Mesendoderm (in vitro differentiated cells): Measurements from ENCODE around the gene TMEM121.

Experiments used
- DNase-seq: peaks from one replicate; pipeline ENCODE4 v3.0.0; 2013
- H2AK5ac ChIP-seq: 2 replicates; pipeline ENCODE4 v1.6.1; 2013; ENCODE audit warnings: low read length, inconsistent platforms
- H2BK120ac ChIP-seq: 2 replicates; pipeline ENCODE4 v1.6.1; 2013; ENCODE audit warnings: low read depth, mild to moderate bottlenecking, low read length, moderate library complexity, mixed read lengths
- H2BK15ac ChIP-seq: replicated peaks from 2 replicates; pipeline ENCODE4 v1.6.1; 2013; ENCODE audit warnings: low read depth, mild to moderate bottlenecking, moderate library complexity
- H2BK5ac ChIP-seq: 2 replicates; pipeline ENCODE4 v1.6.1; 2013; ENCODE audit warnings: low read length, inconsistent platforms
- H3K18ac ChIP-seq: 2 replicates; pipeline ENCODE4 v1.6.1; 2013; ENCODE audit warnings: mild to moderate bottlenecking, low read length, mixed read lengths
- H3K23ac ChIP-seq: one replicate; pipeline ENCODE4 v1.6.1; 2013; ENCODE audit warnings: low read length
- H3K27ac ChIP-seq: 2 replicates; pipeline ENCODE4 v1.5.1; 2013; ENCODE audit warnings: low read depth, mild to moderate bottlenecking, inconsistent platforms, low read length, moderate library complexity
- H3K27me3 ChIP-seq: 2 replicates; pipeline ENCODE4 v1.6.1; 2013; ENCODE audit warnings: low read length, control low read depth, mild to moderate bottlenecking, inconsistent platforms; ENCODE audit not compliant: insufficient read depth, poor library complexity
- H3K36me3 ChIP-seq: 2 replicates; pipeline ENCODE4 v1.6.1; 2013; ENCODE audit warnings: low read length, inconsistent platforms; ENCODE audit not compliant: control insufficient read depth, insufficient read depth
- H3K4ac ChIP-seq: one replicate; pipeline ENCODE4 v1.6.1; 2013; ENCODE audit warnings: low read depth, mild to moderate bottlenecking, low read length, moderate library complexity
- H3K4me1 ChIP-seq: 2 replicates; pipeline ENCODE4 v1.6.1; 2013; ENCODE audit warnings: low read depth, low read length, inconsistent platforms; ENCODE audit not compliant: control insufficient read depth
- H3K4me2 ChIP-seq: 2 replicates; pipeline ENCODE4 v1.6.1; 2013; ENCODE audit warnings: low read length
- H3K4me3 ChIP-seq: 2 replicates; pipeline ENCODE4 v1.5.1; 2013; ENCODE audit warnings: mild to moderate bottlenecking, low read length
- H3K56ac ChIP-seq: one replicate; pipeline ENCODE4 v1.6.1; 2013; ENCODE audit warnings: low read length
- H3K79me1 ChIP-seq: 2 replicates; pipeline ENCODE4 v1.6.1; 2013; ENCODE audit warnings: low read length, inconsistent platforms
- H3K79me2 ChIP-seq: 2 replicates; pipeline ENCODE4 v1.6.1; 2013; ENCODE audit warnings: mild to moderate bottlenecking, low read length; ENCODE audit not compliant: control insufficient read depth, insufficient read depth
- H3K9ac ChIP-seq: 2 replicates; pipeline ENCODE4 v1.6.1; 2013; ENCODE audit warnings: low read length, inconsistent platforms
- H4K5ac ChIP-seq: one replicate; pipeline ENCODE4 v1.6.1; 2013; ENCODE audit warnings: low read length
- H4K8ac ChIP-seq: one replicate; pipeline ENCODE4 v1.6.1; 2013; ENCODE audit warnings: low read depth, mild to moderate bottlenecking, control low read depth, low read length, moderate library complexity
- WGBS: extraction: QIAGEN DNeasy Blood & Tissue Kit; methylation state at CpG from one replicate; pipeline ENCODE4 v1.1.7; 2013; ENCODE audit warnings: low lambda C conversion rate, missing lambda C conversion rate; ENCODE audit not compliant: insufficient coverage; ENCODE audit errors: extremely low coverage; 5-methylcytosine and 5-hydroxymethylcytosine counted together

The TMEM121 gene

DNA sequence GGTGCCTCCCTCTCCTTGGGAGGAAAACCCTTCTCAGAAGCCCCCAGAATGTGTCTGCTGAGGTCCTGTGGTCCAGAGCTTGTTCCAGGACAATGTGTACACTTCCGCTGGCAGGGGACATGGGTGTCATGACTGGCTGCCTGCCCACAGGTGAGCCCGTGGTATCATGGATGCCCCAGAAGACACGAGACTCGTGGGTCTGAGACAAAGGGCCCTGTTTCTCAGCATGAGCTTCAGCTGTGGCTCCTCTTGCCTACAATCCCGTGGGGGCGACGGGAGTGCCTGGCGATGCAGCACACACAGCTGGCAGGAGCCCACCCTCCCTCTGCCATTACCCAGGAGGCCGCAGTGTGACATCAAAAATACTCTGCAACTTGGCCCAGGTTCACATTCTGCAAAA lies 7.0 kb downstream of the TMEM121 start:
- Histone ChIP-seq H3K79me2 (no peaks in the 10 kb centered on the region), H3K4ac (no peak overlapping the region), H3K18ac (no peak overlapping the region), H3K4me2 (no peak overlapping the region), H2BK120ac (no peak overlapping the region), H3K4me1 (no peaks in the 10 kb centered on the region), H3K27ac (no peak overlapping the region), H3K56ac (no peak overlapping the region), H3K4me3 (no peak overlapping the region), H3K9ac (no peak overlapping the region), H3K27me3 (no peaks in the 10 kb centered on the region), H3K23ac (no peak overlapping the region), H4K5ac (no peak overlapping the region), H2BK5ac (no peak overlapping the region), H4K8ac (no peak overlapping the region), H3K36me3 (no peaks in the 10 kb centered on the region), H3K79me1 (no peaks in the 10 kb centered on the region), H2AK5ac (no peak overlapping the region), H2BK15ac (no peak overlapping the region)
- WGBS, result no CpG with 5 or more reads among the region's 9 CpGs
- no peak for DNase-seq

DNA sequence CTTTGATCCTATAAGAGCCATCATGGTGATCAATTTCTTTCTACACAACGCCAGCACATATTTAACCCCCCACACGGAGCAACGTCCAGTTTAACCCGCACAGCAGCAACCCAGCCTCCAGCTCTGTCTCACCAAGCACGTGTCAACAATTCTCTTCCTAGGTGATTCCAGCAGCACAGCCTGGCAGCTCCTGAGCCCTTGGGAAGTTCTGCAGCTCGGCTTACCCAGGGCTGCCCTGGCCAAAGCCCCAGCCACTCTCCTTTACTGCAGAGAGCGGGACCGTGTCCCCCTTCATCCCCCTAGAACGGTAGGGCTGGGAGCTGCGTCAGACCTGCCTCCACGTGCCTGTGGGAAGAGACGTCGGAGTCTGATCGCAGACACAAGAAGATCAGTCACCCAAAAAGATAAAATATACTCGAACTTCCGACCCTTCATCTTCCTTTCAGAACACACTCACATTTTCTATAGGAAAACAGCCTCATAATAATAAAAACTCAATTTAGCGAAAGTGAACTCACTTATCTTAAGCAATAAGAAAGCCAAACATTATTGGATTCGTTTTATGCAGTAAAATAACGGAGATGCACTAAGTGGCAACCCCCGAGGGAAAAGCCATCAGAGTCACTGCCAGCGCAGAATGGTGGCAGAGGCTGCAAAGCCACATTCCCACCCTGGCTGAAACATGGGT lies 7.6 kb downstream of the TMEM121 start:
- Histone ChIP-seq H3K79me1 (no peaks in the 10 kb centered on the region), H3K27me3 (no peaks in the 10 kb centered on the region), H4K8ac (no peak overlapping the region), H4K5ac (no peak overlapping the region), H3K36me3 (no peaks in the 10 kb centered on the region), H3K56ac (no peak overlapping the region), H3K23ac (no peak overlapping the region), H3K4me1 (no peaks in the 10 kb centered on the region), H2AK5ac (no peak overlapping the region), H3K18ac (no peak overlapping the region), H2BK15ac (no peak overlapping the region), H3K79me2 (no peaks in the 10 kb centered on the region), H3K4me3 (no peak overlapping the region), H2BK5ac (no peak overlapping the region), H2BK120ac (no peak overlapping the region), H3K27ac (no peak overlapping the region), H3K9ac (no peak overlapping the region), H3K4me2 (no peak overlapping the region), H3K4ac (no peak overlapping the region)
- DNase-seq, result no peak
- WGBS, result no CpG with 5 or more reads among the region's 21 CpGs

- no peak for DNase-seq
- Histone ChIP-seq H3K36me3 (no peaks in the 10 kb centered on the region), H3K9ac (no peak overlapping the region), H3K56ac (no peak overlapping the region), H3K27me3 (no peaks in the 10 kb centered on the region), H2BK5ac (no peak overlapping the region), H3K79me1 (no peaks in the 10 kb centered on the region), H3K27ac (no peak overlapping the region), H3K23ac (no peak overlapping the region), H2AK5ac (no peak overlapping the region), H3K4ac (no peak overlapping the region), H2BK120ac (no peak overlapping the region), H4K5ac (no peak overlapping the region), H2BK15ac (no peak overlapping the region), H4K8ac (no peak overlapping the region), H3K4me2 (no peak overlapping the region), H3K79me2 (no peaks in the 10 kb centered on the region), H3K4me1 (no peaks in the 10 kb centered on the region), H3K18ac (no peak overlapping the region), H3K4me3 (no peak overlapping the region)
- no CpG with 5 or more reads among the region's 13 CpGs for WGBS
These were observed 8.2 kb downstream of the TMEM121 start for GRCh38 chr14:105534586-105534985.

GRCh38 chr14:105536051-105536450 lies 9.7 kb downstream of the TMEM121 start:
- H3K27ac ChIP-seq, result no peak overlapping the region
- no peaks in the 10 kb centered on the region for H3K27me3 ChIP-seq
- H3K4ac ChIP-seq, result no peak overlapping the region
- H3K79me1 ChIP-seq, result no peaks in the 10 kb centered on the region
- H3K79me2 ChIP-seq, result no peaks in the 10 kb centered on the region
- no peaks in the 10 kb centered on the region for H3K36me3 ChIP-seq
- H3K56ac ChIP-seq, result no peak overlapping the region
- no peak overlapping the region for H4K8ac ChIP-seq
- no peak overlapping the region for H2BK15ac ChIP-seq
- no peak overlapping the region for H2BK5ac ChIP-seq
- H4K5ac ChIP-seq, result no peak overlapping the region
- H3K4me3 ChIP-seq, result no peak overlapping the region
- H3K4me2 ChIP-seq, result no peak overlapping the region
- no CpG with 5 or more reads among the region's 7 CpGs for WGBS
- H3K18ac ChIP-seq, result no peak overlapping the region
- no peak for DNase-seq
- H3K9ac ChIP-seq, result no peak overlapping the region
- H3K4me1 ChIP-seq, result no peaks in the 10 kb centered on the region
- no peak overlapping the region for H3K23ac ChIP-seq
- H2AK5ac ChIP-seq, result no peak overlapping the region
- H2BK120ac ChIP-seq, result no peak overlapping the region

GRCh38 chr14:105536691-105537579 lies 10.6 kb downstream of the TMEM121 start:
- Histone ChIP-seq H3K56ac (no peak overlapping the region), H3K4me2 (no peak overlapping the region), H4K5ac (no peak overlapping the region), H3K27ac (no peak overlapping the region), H2BK5ac (no peak overlapping the region), H2BK120ac (no peak overlapping the region), H3K18ac (no peak overlapping the region), H3K4me1 (no peaks in the 10 kb centered on the region), H2AK5ac (no peak overlapping the region), H3K4ac (no peak overlapping the region), H3K79me1 (no peaks in the 10 kb centered on the region), H3K79me2 (no peaks in the 10 kb centered on the region), H2BK15ac (no peak overlapping the region), H4K8ac (no peak overlapping the region), H3K23ac (no peak overlapping the region), H3K27me3 (no peaks in the 10 kb centered on the region), H3K4me3 (no peak overlapping the region), H3K9ac (no peak overlapping the region), H3K36me3 (no peaks in the 10 kb centered on the region)
- WGBS, result 100% methylated on average over 3 of the region's 34 CpGs
- DNase-seq, result no peak
